ENCODE data around the gene NES.
A peak's percentile ranks its signal among the peaks of the same experiment; 100 is the strongest.

Gene NES

GRCh38 chr1:156662005-156662799 lies 15.0 kb downstream of the NES start:
- no peak for DNase-seq (ENCODE audit: low spot score)

DNA sequence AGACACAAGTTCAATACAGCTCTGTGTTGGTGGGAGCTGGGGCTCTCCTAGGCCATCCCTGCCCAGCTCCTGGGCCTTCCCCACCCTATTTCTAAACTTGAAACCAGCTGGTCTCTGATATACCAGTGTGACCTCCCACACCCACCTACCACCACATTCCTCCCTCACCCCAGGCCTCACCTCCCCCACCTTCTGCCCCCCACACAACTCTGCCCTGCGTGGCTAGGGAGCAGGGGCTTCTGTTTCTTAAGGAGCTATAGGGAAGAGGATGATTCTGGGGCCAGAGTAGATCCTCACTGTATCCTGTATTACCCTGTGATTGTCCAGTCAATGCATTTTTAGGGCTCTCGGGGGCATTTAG lies 16.5 kb downstream of the NES start:
- no peak for DNase-seq (ENCODE audit: low spot score)

DNA sequence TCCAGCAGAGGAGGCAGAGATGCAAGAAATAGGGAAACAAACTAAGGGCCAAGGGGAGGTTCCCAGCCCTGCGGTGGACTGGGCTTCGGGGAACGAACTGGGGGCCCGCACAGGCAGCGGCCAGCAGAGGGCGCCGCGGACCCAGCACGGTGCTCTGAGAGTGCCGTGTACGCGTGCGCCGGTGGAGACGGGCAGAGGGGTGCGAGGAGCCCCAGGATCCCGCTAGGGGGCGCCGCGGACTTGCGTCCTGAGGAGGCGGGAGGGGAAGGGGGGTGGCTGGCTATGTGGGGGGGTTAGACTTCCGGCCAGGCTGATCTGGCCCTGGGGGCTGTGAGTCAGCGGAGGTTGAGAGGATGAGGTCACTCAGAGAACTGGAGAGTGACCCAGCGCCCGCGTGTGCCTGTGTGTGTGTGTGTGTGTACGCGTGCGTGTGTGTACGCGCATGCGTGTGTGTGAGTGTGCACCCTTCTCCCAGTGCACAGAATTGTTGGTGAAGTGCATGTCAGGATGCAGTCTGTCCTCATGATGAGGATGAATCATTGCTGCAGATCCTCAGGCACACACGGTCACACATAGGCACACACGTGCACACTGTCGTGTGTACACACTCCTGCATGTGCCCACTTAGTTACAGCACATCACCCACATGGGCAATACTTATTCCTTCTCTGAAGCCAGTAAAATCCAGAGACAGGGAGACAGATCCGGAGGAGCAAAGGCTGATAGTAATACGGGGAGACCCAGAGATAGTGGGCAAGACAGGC lies 17.0 kb downstream of the NES start:
- peak; percentile 99 for DNase-seq (ENCODE audit: low spot score)

DNA sequence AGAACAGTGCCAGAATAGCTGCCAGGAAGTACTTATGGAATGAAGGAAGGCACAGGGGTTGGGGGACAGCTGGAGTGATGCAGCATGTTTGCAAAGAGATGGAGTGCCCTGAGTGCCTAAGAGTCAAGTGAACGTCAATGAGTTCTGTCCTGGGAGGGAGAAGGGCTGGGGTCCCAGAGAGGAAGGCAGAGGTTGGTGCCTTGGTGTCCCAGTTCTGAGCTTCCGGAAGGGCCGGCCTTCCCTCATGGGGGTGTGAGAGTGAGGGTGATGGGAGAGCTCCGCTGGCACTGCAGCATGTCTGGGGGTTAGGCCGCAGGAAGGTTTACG lies 17.6 kb downstream of the NES start:
- DNase-seq (ENCODE audit: low spot score), result no peak

DNA sequence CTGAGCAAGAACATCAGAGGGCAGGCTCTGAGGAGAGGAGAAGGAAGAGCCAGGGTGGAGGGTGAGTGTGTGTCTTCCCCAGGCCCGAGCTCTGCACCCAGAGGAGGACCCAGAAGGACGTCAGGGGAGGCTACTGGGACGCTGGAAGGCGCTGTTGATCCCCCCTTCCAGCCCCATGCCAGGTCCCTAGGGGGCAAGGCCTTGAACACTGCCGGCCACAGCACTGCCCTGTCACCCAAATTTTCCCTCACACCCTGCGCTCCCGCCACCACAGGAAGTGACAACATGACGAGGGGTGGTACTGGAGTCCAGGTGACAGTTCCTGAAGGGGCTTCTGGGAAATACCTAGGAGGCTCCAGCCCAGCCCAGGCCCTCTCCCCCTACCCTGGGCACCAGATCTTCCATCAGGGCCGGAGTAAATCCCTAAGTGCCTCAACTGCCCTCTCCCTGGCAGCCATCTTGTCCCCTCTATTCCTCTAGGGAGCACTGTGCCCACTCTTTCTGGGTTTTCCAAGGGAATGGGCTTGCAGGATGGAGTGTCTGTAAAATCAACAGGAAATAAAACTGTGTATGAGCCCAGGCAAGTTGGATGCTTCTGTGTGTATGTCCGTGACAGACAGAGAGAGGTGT lies 18.1 kb downstream of the NES start:
- DNase-seq (ENCODE audit: low spot score), result no peak

GRCh38 chr1:156658496-156658895 lies 18.7 kb downstream of the NES start:
- DNase-seq (ENCODE audit: low spot score), result no peak

- DNase-seq (ENCODE audit: low spot score), result no peak
These were observed 19.4 kb downstream of the NES start for GRCh38 chr1:156657741-156658319.

DNA sequence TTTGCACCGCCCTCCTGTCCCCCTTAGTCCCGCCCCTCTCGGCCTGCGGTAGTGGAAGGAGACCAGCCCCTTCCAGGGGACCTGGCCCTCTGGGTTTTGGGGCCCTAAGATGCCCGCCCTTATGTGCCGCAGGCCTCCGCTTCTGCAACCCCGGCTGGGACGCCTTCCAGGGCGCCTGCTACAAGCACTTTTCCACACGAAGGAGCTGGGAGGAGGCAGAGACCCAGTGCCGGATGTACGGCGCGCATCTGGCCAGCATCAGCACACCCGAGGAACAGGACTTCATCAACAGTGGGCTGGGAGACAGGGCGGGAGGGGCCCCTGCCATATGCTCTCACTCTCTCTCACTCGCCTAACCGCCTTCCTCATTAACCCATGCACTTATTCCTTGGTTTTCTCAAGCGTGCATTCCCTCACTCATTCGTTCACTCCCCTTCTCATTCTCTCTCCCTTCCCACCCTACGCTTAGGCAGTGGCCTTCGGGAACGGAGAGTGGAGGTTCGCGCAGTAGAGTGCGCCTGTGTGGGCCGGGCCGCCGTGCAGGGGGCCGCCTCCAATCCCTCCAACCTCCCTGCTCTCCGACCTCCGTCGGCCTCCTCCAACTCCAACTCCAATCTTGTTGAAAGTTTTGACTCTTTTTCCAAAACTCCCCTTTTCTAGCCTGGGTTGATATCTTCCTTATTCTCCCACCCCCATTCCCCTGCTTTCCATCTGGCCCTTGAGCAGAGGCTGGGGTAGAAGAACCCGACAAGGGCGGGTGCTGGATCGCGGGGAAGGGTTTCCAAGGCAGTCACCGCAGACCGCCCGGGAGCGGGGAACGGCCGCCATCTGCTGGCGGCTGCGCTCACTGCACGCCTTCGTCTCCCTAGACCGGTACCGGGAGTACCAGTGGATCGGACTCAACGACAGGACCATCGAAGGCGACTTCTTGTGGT lies 20.1 kb downstream of the NES start:
- DNase-seq (ENCODE audit: low spot score), result peak; percentile 88

- DNase-seq (ENCODE audit: low spot score), result no peak
These were observed 21.2 kb downstream of the NES start for GRCh38 chr1:156655904-156656516.

DNA sequence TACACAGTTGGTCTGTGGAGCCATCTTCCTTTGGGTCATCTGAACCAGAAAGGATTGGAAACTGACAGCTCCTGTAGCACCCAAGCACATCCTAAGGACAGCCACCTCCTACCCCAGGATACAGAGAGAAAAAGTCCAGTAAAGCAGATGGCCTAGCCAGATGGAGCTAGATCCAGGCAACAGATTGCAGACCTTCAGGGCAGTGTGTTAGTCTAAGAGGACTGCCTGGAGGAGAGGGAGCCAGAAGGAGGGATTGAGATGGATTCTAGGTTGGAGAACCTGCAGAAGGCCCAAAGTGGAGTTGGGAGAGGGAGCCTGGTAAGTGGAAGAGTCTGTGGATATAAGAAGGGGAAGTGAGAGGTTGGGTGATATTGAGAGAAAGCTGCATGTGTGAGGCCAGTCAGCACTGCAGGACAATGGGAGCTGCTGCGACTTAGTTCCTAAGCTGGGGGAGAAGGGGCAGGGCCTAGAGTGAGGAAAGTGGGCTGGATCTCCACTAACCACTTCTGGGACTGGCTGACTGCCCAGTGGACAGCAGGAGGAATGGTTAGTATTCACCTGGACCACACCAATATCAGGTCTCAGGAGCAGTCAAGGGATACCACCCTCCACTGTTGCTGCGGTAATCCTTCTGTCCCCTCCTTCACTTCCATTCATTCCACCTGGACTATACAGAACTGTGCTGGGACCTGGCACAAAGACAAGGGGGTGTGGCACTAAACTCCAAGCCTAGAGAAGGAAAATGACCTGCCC lies 21.9 kb downstream of the NES start:
- no peak for DNase-seq (ENCODE audit: low spot score)

- DNase-seq (ENCODE audit: low spot score), result no peak
These were observed 22.5 kb downstream of the NES start for GRCh38 chr1:156654700-156655099.

DNA sequence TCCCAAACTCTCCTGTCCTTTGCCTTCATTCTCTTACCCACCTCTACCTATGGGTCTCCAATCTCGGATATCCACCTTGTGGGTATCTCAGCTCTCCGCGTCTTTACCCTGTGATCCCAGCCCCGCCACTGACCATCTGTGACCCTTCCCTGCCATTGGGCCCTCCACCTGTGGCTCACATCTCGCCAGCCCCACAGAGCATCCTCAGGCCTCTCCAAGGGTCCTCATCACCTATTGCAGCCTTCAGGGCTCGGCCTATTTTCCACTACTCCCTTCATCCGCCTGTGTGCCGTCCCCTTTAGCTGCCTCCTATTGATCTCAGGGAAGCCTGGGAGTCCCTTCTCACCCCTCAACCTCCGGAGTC lies 24.2 kb downstream of the NES start:
- no peak for DNase-seq (ENCODE audit: low spot score)

DNA sequence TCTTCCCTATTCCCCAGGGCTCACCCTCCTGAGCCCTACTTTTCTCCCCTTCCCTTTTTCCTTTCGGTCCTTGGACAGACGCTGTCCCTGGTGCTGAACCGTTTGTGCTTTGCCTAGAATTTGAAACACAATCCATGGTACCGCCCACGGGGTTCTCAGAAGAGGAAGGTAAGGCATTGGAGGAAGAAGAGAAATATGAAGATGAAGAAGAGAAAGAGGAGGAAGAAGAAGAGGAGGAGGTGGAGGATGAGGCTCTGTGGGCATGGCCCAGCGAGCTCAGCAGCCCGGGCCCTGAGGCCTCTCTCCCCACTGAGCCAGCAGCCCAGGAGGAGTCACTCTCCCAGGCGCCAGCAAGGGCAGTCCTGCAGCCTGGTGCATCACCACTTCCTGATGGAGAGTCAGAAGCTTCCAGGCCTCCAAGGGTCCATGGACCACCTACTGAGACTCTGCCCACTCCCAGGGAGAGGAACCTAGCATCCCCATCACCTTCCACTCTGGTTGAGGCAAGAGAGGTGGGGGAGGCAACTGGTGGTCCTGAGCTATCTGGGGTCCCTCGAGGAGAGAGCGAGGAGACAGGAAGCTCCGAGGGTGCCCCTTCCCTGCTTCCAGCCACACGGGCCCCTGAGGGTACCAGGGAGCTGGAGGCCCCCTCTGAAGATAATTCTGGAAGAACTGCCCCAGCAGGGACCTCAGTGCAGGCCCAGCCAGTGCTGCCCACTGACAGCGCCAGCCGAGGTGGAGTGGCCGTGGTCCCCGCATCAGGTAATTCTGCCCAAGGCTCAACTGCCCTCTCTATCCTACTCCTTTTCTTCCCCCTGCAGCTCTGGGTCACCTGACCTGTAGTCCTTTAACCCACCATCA lies 24.8 kb downstream of the NES start:
- DNase-seq (ENCODE audit: low spot score), result no peak

DNA sequence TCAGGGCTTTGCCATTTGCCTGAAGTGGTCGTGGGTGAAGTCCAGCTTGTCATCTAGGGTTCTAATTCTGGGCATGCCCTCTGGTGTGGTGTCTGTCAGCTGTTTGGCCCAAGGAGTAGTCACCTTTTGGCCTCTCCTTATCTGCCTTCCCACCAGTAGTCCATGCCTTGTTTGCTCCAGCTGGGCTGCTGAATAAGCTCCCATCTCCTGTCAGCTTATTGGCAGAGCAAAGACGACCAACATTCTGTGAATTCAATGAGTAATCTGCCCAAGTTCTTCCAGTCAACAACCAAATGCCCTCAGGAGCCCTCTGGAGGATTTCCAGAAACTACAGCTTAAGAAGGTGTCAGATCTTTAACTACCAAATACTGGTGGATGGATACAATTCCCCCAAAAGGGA lies 28.3 kb downstream of the NES start:
- no peak for DNase-seq (ENCODE audit: low spot score)

GRCh38 chr1:156648496-156648895 lies 28.7 kb downstream of the NES start:
- DNase-seq (ENCODE audit: low spot score), result no peak

GRCh38 chr1:156647351-156647750 lies 29.9 kb downstream of the NES start:
- no peak for DNase-seq (ENCODE audit: low spot score)

GRCh38 chr1:156646738-156647211 lies 30.4 kb downstream of the NES start:
- DNase-seq (ENCODE audit: low spot score), result no peak

DNA sequence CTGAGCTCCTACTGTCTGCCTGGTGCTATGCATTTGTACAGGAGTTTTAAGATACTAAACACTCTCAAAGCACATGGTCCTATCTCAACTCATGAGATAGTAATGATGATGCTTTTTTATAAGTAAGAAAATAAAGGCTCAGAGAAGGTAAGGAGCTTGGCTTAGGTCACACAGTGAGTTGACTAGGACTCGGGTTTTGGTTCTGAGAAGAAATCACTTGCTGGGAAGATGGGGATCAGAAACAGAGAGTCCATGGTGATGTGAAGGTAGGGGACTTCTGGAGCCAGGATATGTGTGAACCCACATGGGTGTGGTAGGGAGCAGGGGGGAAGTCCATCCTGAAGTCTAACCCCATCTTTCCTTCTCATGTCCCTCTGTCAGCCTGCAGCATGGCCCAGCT lies 31.5 kb downstream of the NES start:
- no peak for DNase-seq (ENCODE audit: low spot score)

DNA sequence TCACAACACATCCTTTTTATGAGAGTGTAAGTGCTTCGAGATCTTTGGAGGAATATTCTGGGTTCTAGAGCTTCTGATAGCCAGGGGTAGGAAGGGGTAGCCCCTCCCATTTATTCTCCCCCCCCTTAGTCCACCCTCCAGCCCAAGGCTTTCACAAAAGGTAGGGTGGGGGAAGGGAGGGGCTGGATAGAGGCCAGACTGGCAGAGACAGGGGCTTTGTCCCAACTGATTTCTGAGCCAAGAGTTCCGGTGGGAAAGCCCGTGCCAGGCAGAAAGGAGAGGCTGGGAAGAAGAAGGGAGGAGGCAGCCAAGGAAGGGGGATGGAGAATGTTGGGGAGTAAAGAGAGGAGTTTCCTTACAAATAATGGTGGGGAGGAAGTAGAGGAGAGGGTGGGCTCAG lies 32.2 kb downstream of the NES start:
- DNase-seq (ENCODE audit: low spot score), result no peak

GRCh38 chr1:156644640-156645039 lies 32.6 kb downstream of the NES start:
- no peak for DNase-seq (ENCODE audit: low spot score)

Measured in ecto neural progenitor cell (in vitro differentiated cells).